ENCODE measurements around the gene TOR4A. TPM values are rescaled to one million over a fixed set of nuclear protein-coding genes. Genes with fewer than 3 reads are reported as not detected.

TOR4A gene
- total and polyA plus RNA-seq, 7 donors = 3.8 to 33.0 (median 4.3) TPM

DNA sequence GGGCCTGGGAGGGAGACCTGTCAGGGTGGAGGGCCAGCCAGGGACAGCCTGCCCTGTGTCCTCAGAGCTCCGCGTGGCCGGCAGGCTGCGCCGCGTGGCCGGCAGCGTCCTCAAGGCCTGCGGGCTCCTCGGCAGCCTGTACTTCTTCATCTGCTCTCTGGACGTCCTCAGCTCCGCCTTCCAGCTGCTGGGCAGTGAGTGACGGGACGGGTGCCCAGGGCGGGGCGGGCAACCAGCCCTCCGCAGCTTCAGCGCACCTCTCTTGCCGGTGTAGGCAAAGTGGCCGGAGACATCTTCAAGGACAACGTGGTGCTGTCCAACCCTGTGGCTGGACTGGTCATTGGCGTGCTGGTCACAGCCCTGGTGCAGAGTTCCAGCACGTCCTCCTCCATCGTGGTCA lies 45.0 kb upstream of the TOR4A start:
- Histone ChIP-seq H3K27ac (no peak overlapping the region), H3K4me1 (peaks cover 0 to 21% (median 18%) of the 10 kb centered on the region in 4 donors), H3K9me3 (no peaks in the 10 kb centered on the region), H3K36me3 (no peaks in the 10 kb centered on the region), H3K4me3 (no peak overlapping the region), H3K27me3 (peaks cover 35 to 71% (median 71%) of the 10 kb centered on the region in 3 donors)
- TF ChIP-seq POLR2A (IDR thresholded peaks at IDR 0.05) (no peak), EP300 (IDR thresholded peaks at IDR 0.05) (no peak), POLR2AphosphoS5 (IDR thresholded peaks at IDR 0.05) (no peak)
- TF ChIP-seq, protein P1, sequence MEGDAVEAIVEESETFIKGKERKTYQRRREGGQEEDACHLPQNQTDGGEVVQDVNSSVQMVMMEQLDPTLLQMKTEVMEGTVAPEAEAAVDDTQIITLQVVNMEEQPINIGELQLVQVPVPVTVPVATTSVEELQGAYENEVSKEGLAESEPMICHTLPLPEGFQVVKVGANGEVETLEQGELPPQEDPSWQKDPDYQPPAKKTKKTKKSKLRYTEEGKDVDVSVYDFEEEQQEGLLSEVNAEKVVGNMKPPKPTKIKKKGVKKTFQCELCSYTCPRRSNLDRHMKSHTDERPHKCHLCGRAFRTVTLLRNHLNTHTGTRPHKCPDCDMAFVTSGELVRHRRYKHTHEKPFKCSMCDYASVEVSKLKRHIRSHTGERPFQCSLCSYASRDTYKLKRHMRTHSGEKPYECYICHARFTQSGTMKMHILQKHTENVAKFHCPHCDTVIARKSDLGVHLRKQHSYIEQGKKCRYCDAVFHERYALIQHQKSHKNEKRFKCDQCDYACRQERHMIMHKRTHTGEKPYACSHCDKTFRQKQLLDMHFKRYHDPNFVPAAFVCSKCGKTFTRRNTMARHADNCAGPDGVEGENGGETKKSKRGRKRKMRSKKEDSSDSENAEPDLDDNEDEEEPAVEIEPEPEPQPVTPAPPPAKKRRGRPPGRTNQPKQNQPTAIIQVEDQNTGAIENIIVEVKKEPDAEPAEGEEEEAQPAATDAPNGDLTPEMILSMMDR (IDR thresholded peaks at IDR 0.05) = no peak
- 18 to 79% methylated on average over 24 of the region's 24 CpGs for WGBS, 2 donors
- intact Hi-C loops (cut with DNase I) = no loop called here
- no peak for DNase-seq

DNA sequence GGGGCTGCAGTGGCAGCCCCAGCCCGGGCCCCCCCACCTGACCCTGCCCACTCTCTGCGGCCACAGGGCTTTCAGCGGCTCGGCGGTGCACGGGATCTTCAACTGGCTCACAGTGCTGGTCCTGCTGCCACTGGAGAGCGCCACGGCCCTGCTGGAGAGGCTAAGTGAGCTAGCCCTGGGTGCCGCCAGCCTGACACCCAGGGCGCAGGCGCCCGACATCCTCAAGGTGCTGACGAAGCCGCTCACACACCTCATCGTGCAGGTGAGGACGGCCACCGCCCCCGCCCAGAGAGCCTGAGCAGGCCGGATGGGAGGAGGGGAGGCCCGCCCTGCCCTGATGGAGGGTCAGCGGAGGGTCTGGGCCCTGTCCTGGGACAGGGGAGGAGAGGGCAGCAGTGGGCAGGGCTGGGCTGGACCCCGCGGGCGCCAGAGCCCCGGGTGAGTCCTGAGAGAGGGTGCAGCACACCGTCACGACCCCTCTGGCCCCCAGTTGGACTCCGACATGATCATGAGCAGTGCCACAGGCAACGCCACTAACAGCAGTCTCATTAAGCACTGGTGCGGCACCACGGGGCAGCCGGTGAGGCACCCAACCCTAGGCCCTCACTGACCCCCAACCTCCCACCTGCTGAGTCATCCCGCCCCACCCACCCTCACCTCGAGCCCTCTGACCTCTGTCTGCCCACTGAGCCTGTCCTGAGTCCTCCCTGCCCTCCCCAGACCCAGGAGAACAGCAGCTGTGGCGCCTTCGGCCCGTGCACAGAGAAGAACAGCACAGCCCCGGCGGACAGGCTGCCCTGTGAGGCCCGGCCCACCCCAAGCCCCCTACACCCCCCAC lies 44.2 kb upstream of the TOR4A start:
- H3K27ac ChIP-seq = no peak overlapping the region
- WGBS, 2 donors = 28 to 79% methylated on average over 40 of the region's 40 CpGs
- H3K4me1 ChIP-seq = peaks cover 0 to 26% (median 21%) of the 10 kb centered on the region in 4 donors
- H3K36me3 ChIP-seq = no peaks in the 10 kb centered on the region
- intact Hi-C loops (cut with DNase I) = no loop called here
- H3K4me3 ChIP-seq = no peak overlapping the region
- peaks cover 34 to 67% (median 66%) of the 10 kb centered on the region in 3 donors for H3K27me3 ChIP-seq
- no peaks in the 10 kb centered on the region for H3K9me3 ChIP-seq
- DNase-seq = no peak
- TF ChIP-seq, protein P1 (IDR thresholded peaks at IDR 0.05) = no peak
- no peak for TF ChIP-seq EP300 (IDR thresholded peaks at IDR 0.05)
- TF ChIP-seq POLR2A (IDR thresholded peaks at IDR 0.05) = no peak
- no peak for TF ChIP-seq POLR2AphosphoS5 (IDR thresholded peaks at IDR 0.05)

DNA sequence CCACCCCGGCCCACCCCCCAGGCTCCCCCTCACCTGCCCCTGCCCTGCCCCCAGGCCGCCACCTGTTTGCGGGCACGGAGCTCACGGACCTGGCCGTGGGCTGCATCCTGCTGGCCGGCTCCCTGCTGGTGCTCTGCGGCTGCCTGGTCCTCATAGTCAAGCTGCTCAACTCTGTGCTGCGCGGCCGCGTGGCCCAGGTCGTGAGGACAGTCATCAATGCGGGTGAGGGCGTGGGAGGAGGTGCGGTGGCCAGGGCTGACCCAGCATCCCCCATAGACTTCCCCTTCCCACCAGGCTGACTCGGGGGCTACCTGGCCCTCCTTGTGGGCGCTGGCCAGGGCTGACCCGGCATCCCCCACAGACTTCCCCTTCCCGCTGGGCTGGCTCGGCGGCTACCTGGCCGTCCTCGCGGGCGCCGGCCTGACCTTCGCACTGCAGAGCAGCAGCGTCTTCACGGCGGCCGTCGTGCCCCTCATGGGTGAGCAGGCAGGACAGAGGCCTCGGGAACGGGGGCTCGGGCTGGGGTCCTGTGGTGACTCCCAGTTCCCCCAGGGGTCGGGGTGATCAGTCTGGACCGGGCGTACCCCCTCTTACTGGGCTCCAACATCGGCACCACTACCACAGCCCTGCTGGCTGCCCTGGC lies 43.4 kb upstream of the TOR4A start:
- no peak overlapping the region for H3K27ac ChIP-seq
- 13 to 61% methylated on average over 40 of the region's 40 CpGs for WGBS, 2 donors
- DNase-seq = no peak
- H3K36me3 ChIP-seq = no peaks in the 10 kb centered on the region
- no peak for TF ChIP-seq POLR2A (IDR thresholded peaks at IDR 0.05)
- no peak for TF ChIP-seq EP300 (IDR thresholded peaks at IDR 0.05)
- TF ChIP-seq POLR2AphosphoS5 (IDR thresholded peaks at IDR 0.05) = no peak
- TF ChIP-seq, protein P1 (IDR thresholded peaks at IDR 0.05) = no peak
- peaks cover 0 to 34% (median 28%) of the 10 kb centered on the region in 4 donors for H3K4me1 ChIP-seq
- no peaks in the 10 kb centered on the region for H3K9me3 ChIP-seq
- H3K27me3 ChIP-seq = peaks cover 29 to 59% (median 58%) of the 10 kb centered on the region in 3 donors
- intact Hi-C loops (cut with DNase I) = no loop called here
- no peak overlapping the region for H3K4me3 ChIP-seq

DNA sequence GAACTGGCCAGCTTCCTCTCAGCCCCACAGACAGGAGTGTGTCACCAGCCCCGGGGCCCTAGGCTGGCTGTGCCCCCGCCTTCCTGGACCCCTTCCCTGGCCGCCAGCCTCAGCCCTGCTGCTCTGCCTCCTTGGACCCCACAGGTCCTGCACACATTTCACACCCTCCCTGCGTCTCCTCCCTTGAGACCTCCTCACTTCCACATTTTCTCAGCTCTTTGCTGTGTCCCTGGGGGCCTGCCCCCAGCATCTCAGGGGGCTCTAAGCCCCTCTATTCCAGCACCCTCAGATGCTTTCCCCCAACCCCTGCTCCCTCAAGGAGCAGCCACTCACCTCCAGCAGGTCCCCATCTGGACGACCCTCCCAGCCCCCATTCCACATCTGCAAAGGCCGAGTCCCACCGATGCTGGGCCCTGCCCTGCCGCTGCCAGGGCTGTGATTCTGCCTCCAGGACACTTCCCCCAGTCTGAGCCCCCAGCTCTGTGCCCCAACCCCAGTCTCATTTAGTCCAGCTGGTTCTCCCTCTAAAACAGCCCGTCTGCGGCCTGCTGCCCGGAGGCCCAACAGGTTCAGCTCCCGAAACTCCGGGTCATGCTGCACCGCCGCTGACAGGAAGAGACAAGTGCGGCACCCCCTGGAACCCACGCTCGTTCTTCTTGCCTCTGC lies 42.6 kb upstream of the TOR4A start:
- Histone ChIP-seq H3K4me3 (no peak overlapping the region), H3K27me3 (peaks cover 23 to 52% (median 51%) of the 10 kb centered on the region in 3 donors), H3K36me3 (no peaks in the 10 kb centered on the region), H3K4me1 (peaks cover 0 to 41% (median 35%) of the 10 kb centered on the region in 4 donors), H3K27ac (no peak overlapping the region), H3K9me3 (no peaks in the 10 kb centered on the region)
- 72 to 73% methylated on average over 18 of the region's 18 CpGs for WGBS, 2 donors
- intact Hi-C loops (cut with DNase I) = loop anchor here (5.0 kb wide), 1 partner anchor 48 kb away; the partner anchor contains the start of genes ANAPC2 and SSNA1
- TF ChIP-seq POLR2A (IDR thresholded peaks at IDR 0.05) = no peak
- TF ChIP-seq, protein P1 (IDR thresholded peaks at IDR 0.05) = no peak
- TF ChIP-seq EP300 (IDR thresholded peaks at IDR 0.05) = no peak
- no peak for TF ChIP-seq POLR2AphosphoS5 (IDR thresholded peaks at IDR 0.05)
- DNase-seq = no peak
